ENCODE results near the gene TBX4. TPM values are rescaled to one million over a fixed set of nuclear protein-coding genes. Genes with fewer than 3 reads are reported as not detected.
A peak's percentile ranks its signal among the peaks of the same experiment; 100 is the strongest.

The TBX4 gene
- total and polyA plus RNA-seq, 2 of the 13 experiments (the other 11 are each of a cell fraction or from before 2014, with no cell fraction given): 0.11 to 1.1 TPM

- no peak for TF ChIP-seq ZNF20 (CRISPR knock-in tag; IDR thresholded peaks at IDR 0.05)
- TF ChIP-seq REL (CRISPR knock-in tag; conservative IDR thresholded peaks at IDR 0.05): no peak
- TF ChIP-seq ZFP36L2 (CRISPR knock-in tag; IDR thresholded peaks at IDR 0.05): no peak
- TF ChIP-seq NONO (IDR thresholded peaks at IDR 0.05): no peak
- no peak for TF ChIP-seq NONO (CRISPR knock-in tag; conservative IDR thresholded peaks at IDR 0.05)
- TF ChIP-seq ZNF619 (CRISPR knock-in tag; IDR thresholded peaks at IDR 0.05): no peak
- TF ChIP-seq MTA3 (CRISPR knock-in tag; IDR thresholded peaks at IDR 0.05): no peak
- TF ChIP-seq PRMT3 (CRISPR knock-in tag; IDR thresholded peaks at IDR 0.05; ENCODE audit: borderline replicate concordance, low read depth): no peak
- TF ChIP-seq, protein P1, sequence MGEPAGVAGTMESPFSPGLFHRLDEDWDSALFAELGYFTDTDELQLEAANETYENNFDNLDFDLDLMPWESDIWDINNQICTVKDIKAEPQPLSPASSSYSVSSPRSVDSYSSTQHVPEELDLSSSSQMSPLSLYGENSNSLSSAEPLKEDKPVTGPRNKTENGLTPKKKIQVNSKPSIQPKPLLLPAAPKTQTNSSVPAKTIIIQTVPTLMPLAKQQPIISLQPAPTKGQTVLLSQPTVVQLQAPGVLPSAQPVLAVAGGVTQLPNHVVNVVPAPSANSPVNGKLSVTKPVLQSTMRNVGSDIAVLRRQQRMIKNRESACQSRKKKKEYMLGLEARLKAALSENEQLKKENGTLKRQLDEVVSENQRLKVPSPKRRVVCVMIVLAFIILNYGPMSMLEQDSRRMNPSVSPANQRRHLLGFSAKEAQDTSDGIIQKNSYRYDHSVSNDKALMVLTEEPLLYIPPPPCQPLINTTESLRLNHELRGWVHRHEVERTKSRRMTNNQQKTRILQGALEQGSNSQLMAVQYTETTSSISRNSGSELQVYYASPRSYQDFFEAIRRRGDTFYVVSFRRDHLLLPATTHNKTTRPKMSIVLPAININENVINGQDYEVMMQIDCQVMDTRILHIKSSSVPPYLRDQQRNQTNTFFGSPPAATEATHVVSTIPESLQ (CRISPR knock-in tag; conservative IDR thresholded peaks at IDR 0.05): no peak
- no peak for TF ChIP-seq ZNF569 (CRISPR knock-in tag; IDR thresholded peaks at IDR 0.05; ENCODE audit: borderline replicate concordance)
- TF ChIP-seq HDAC1 (CRISPR knock-in tag; IDR thresholded peaks at IDR 0.05): peak; percentile 44
- no peak for TF ChIP-seq ZNF136 (CRISPR knock-in tag; IDR thresholded peaks at IDR 0.05; ENCODE audit: low read depth)
- peak; percentile 9; the same call in 1 of the 2 replicates for TF ChIP-seq POLR2G (IDR thresholded peaks at IDR 0.05; ENCODE audit: low read depth, low read length)
- no peak for TF ChIP-seq NCOA5 (CRISPR knock-in tag; IDR thresholded peaks at IDR 0.05)
- TF ChIP-seq KMT2B (CRISPR knock-in tag; IDR thresholded peaks at IDR 0.05): no peak
- no peak for TF ChIP-seq ZNF160 (CRISPR knock-in tag; IDR thresholded peaks at IDR 0.05)
- peak; percentile 30; the same call in 1 of the 2 replicates for TF ChIP-seq ZNF772 (CRISPR knock-in tag; IDR thresholded peaks at IDR 0.05)
- no peak for TF ChIP-seq ZNF550 (CRISPR knock-in tag; IDR thresholded peaks at IDR 0.05; ENCODE audit: borderline replicate concordance)
- no peak for TF ChIP-seq NR3C1 (CRISPR knock-in tag; IDR thresholded peaks at IDR 0.05)
- no peak for TF ChIP-seq SP2 (CRISPR knock-in tag; IDR thresholded peaks at IDR 0.05)
- no peak for TF ChIP-seq THYN1 (CRISPR knock-in tag; IDR thresholded peaks at IDR 0.05; ENCODE audit: borderline replicate concordance, low read depth)
- no peak for TF ChIP-seq BHLHE40 (IDR thresholded peaks at IDR 0.05; ENCODE audit: low read length)
- no peak for TF ChIP-seq GABPB1 (CRISPR knock-in tag; IDR thresholded peaks at IDR 0.05)
- no peak for TF ChIP-seq ZNF615 (CRISPR knock-in tag; IDR thresholded peaks at IDR 0.05; ENCODE audit: borderline replicate concordance)
- no peak for TF ChIP-seq RAD21 (CRISPR knock-in tag; IDR thresholded peaks at IDR 0.05)
- TF ChIP-seq, protein P2, sequence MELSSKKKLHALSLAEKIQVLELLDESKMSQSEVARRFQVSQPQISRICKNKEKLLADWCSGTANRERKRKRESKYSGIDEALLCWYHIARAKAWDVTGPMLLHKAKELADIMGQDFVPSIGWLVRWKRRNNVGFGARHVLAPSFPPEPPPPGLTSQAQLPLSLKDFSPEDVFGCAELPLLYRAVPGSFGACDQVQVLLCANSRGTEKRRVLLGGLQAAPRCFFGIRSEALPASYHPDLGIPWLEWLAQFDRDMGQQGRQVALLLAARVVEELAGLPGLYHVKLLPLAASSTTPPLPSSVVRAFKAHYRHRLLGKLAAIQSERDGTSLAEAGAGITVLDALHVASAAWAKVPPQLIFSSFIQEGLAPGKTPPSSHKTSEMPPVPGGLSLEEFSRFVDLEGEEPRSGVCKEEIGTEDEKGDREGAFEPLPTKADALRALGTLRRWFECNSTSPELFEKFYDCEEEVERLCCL (CRISPR knock-in tag; IDR thresholded peaks at IDR 0.05; ENCODE audit: borderline replicate concordance): no peak
- no peak for TF ChIP-seq NR2F1 (CRISPR knock-in tag; IDR thresholded peaks at IDR 0.05)
Observed at GRCh38 chr17:61460796-61461585, 8.8 kb downstream of the TBX4 start (continued).

All from HepG2 (cell line).